Kidney (tissue), 14 donors: Measurements from ENCODE around the gene SCAPER. TPM values are rescaled to one million over a fixed set of nuclear protein-coding genes. Genes with fewer than 3 reads are reported as not detected.
A peak's percentile ranks its signal among the peaks of the same experiment; 100 is the strongest.
"Not testable (repeated sequence)": the region's sequence is repeated elsewhere in the genome, so short reads cannot be mapped to it uniquely, and the experiment has no call there.

ENCODE experiments used
- DNase-seq, 5 donors: peaks; one replicate each; pipeline ENCODE4 v3.0.0-alpha.2; 2013 to 2020
- FAIRE-seq: peaks from 2 replicates; lab custom pipeline; 2012; peaks lifted over from hg19 to GRCh38; lab: Jason Lieb, UNC
- H3K27ac ChIP-seq, 2 donors: one replicate each; pipeline ENCODE4 v1.7.0; 2013; ENCODE audit warnings: low read depth in 2 of 2, low read length in 2 of 2, inconsistent platforms in 1 of 2
- H3K27me3 ChIP-seq: one replicate; pipeline ENCODE4 v1.7.1; 2013; ENCODE audit warnings: low read length, inconsistent platforms; ENCODE audit not compliant: control insufficient read depth, insufficient read depth
- H3K36me3 ChIP-seq, 3 donors: one replicate each; pipeline versions ENCODE4 v1.7.0 to v1.7.1; 2013; ENCODE audit warnings: low read length in 3 of 3, control low read depth in 1 of 3, inconsistent platforms in 1 of 3; ENCODE audit not compliant: insufficient read depth in 3 of 3, control insufficient read depth in 2 of 3
- H3K4me1 ChIP-seq, 3 donors: one replicate each; pipeline versions ENCODE4 v1.7.0 to v1.7.1; 2013; ENCODE audit warnings: low read length in 3 of 3, inconsistent platforms in 1 of 3, low read depth in 1 of 3; ENCODE audit not compliant: control insufficient read depth in 2 of 3, insufficient read depth in 2 of 3
- H3K4me3 ChIP-seq, 3 donors: one replicate each; pipeline versions ENCODE4 v1.7.0 to v1.8.1; 2013; ENCODE audit warnings: low read length in 3 of 3, control low read depth in 1 of 3, inconsistent platforms in 1 of 3
- H3K9ac ChIP-seq, 3 donors: one replicate each; pipeline versions ENCODE4 v1.7.0 to v1.7.1; 2013; ENCODE audit warnings: low read length in 3 of 3, control low read depth in 1 of 3, inconsistent platforms in 1 of 3
- H3K9me3 ChIP-seq, 3 donors: one replicate each; pipeline versions ENCODE4 v1.7.0 to v1.7.1; 2013; ENCODE audit warnings: low read length in 3 of 3, control low read depth in 1 of 3, inconsistent platforms in 1 of 3; ENCODE audit not compliant: control insufficient read depth in 2 of 3, insufficient read depth in 1 of 3
- CTCF ChIP-seq: IDR thresholded peaks from 3 replicates; pipeline ENCODE4 v1.5.1; 2012; ENCODE audit warnings: mild to moderate bottlenecking, moderate library complexity, borderline replicate concordance; ENCODE audit not compliant: insufficient read depth; ENCODE audit errors: extremely low read depth
- intact Hi-C: fragments of 100-400 bp; cut with DNase I; formaldehyde crosslinking; loops from one replicate; pipeline ENCODE4 v1.11.1; 2022
- polyA plus RNA-seq: library from polyadenylated mRNA; stranded (reverse); fragments of 350-450 nt; fragmentation: Illumina TruSeq; extraction: RNeasy Lipid Tissue Mini Kit (QIAGEN cat#74804); gene quantifications from one replicate; pipeline ENCODE4 v1.2.3, GENCODE V29; 2014; ENCODE audit warnings: low read depth, low replicate concordance; ENCODE audit not compliant: insufficient read depth
- total RNA-seq: library from RNA; stranded (reverse); fragmentation: NEBNext Ultra II Directional; extraction: Animal tissue kit (Norgen Biotek cat#: 25700); gene quantifications from one replicate; pipeline ENCODE4 v1.2.1, GENCODE V29; 2021
- donor health status: control.
- donor health status: control.
- donor health status: control.
- donor health status: control.
- donor health status: control.
- donor health status: DM: yes; HTN: yes; CAD: no.
- donor health status: Normal renal cell carcinoma (clear cell type).

The SCAPER gene
- total and polyA plus RNA-seq, 2 donors from 2014 or later, result 11.6 to 39.4 TPM

GRCh38 chr15:76526111-76526510, 379.0 kb downstream of the SCAPER start:
- Histone ChIP-seq H3K36me3 (no peaks in the 10 kb centered on the region), H3K4me3 (no peak overlapping the region), H3K27ac (no peak overlapping the region), H3K9ac (no peak overlapping the region), H3K4me1 (no peaks in the 10 kb centered on the region), H3K9me3 (no peaks in the 10 kb centered on the region), H3K27me3 (no peaks in the 10 kb centered on the region)
- TF ChIP-seq CTCF, result no peak
- intact Hi-C loops, result no loop called here
- no peak for FAIRE-seq
- DNase-seq, result no peak

- Histone ChIP-seq H3K9ac (no peak overlapping the region), H3K9me3 (no peaks in the 10 kb centered on the region), H3K36me3 (no peaks in the 10 kb centered on the region), H3K4me3 (no peak overlapping the region), H3K27ac (no peak overlapping the region), H3K4me1 (no peaks in the 10 kb centered on the region), H3K27me3 (no peaks in the 10 kb centered on the region)
- intact Hi-C loops, result no loop called here
- DNase-seq (no peak), FAIRE-seq (no peak)
- no peak for TF ChIP-seq CTCF
These were observed 387.2 kb downstream of the SCAPER start for GRCh38 chr15:76517910-76518309.

GRCh38 chr15:76514282-76514681, 390.9 kb downstream of the SCAPER start:
- no peak for TF ChIP-seq CTCF
- no peaks in the 10 kb centered on the region for H3K36me3 ChIP-seq
- peak in 2 of 5 donors; percentile 22 to 51 for DNase-seq
- H3K27ac ChIP-seq, result no peak overlapping the region
- no peaks in the 10 kb centered on the region for H3K4me1 ChIP-seq
- no peaks in the 10 kb centered on the region for H3K27me3 ChIP-seq
- H3K9ac ChIP-seq, result no peak overlapping the region
- FAIRE-seq, result no peak
- intact Hi-C loops, result no loop called here
- H3K4me3 ChIP-seq, result no peak overlapping the region
- H3K9me3 ChIP-seq, result no peaks in the 10 kb centered on the region

- Histone ChIP-seq H3K36me3 (no peaks in the 10 kb centered on the region), H3K4me1 (no peaks in the 10 kb centered on the region), H3K27ac (no peak overlapping the region), H3K27me3 (no peaks in the 10 kb centered on the region), H3K9me3 (no peaks in the 10 kb centered on the region), H3K9ac (no peak overlapping the region), H3K4me3 (no peak overlapping the region)
- no peak for FAIRE-seq
- TF ChIP-seq CTCF, result no peak
- DNase-seq, result no peak
- intact Hi-C loops, result no loop called here
These were observed 392.2 kb downstream of the SCAPER start for GRCh38 chr15:76512971-76513370.

- H3K4me1 ChIP-seq, H3K27me3 ChIP-seq, H3K27ac ChIP-seq, intact Hi-C loops, H3K9me3 ChIP-seq, FAIRE-seq, H3K9ac ChIP-seq, H3K4me3 ChIP-seq, H3K36me3 ChIP-seq, DNase-seq: not testable (repeated sequence)
These were observed 394.5 kb downstream of the SCAPER start for GRCh38 chr15:76510663-76511062.
